ENCODE results near the gene RNASE7.

Gene RNASE7

GRCh38 chr14:21090194-21090939 is 48.2 kb downstream of the RNASE7 start:
- H3K4me3 ChIP-seq (replicated peaks in 1 of 2; ENCODE audit: low read depth in 2 of 2, low read length in 2 of 2) = no peak overlapping the region
- TF ChIP-seq, protein P1, sequence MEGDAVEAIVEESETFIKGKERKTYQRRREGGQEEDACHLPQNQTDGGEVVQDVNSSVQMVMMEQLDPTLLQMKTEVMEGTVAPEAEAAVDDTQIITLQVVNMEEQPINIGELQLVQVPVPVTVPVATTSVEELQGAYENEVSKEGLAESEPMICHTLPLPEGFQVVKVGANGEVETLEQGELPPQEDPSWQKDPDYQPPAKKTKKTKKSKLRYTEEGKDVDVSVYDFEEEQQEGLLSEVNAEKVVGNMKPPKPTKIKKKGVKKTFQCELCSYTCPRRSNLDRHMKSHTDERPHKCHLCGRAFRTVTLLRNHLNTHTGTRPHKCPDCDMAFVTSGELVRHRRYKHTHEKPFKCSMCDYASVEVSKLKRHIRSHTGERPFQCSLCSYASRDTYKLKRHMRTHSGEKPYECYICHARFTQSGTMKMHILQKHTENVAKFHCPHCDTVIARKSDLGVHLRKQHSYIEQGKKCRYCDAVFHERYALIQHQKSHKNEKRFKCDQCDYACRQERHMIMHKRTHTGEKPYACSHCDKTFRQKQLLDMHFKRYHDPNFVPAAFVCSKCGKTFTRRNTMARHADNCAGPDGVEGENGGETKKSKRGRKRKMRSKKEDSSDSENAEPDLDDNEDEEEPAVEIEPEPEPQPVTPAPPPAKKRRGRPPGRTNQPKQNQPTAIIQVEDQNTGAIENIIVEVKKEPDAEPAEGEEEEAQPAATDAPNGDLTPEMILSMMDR (IDR thresholded peaks at IDR 0.05; ENCODE audit: low read depth, low read length) = peak; percentile 53
- peak in 1 of 2 donors; percentile 15 for DNase-seq (ENCODE audit: low read depth in 2 of 2)

DNA sequence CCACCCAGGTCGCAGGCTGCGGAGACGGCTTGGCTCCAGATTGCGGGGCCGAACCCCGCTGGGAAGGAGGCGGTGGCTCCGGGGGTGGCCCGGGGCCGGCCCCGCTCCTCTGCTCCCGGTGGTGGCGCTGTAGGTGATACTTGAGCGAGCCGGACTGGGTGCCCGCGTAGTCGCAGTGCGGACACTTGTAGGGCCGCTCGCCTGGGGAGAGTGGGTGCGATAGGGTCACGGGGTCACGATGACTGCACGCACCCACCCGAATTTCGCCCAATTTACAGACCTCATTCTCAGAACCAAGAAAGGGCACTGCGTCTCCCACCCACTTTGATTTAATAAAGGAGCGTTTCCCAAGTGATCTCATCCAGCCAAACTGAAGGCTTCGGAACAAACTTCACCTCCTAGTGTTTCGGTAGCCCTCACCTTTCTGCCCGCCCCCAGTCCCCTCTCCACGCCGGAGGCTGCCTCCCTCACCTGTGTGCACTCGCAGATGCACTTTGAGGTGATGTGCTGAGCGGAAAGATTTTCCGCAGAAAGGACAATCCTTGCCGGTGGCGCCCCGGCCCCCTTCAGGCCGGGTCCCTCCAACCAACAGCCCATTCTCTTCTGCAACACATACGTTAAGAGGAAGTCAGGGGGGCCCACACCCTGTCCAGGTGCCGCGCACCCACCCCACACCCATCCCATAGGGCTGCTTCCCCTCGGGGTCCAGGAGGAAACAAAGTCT is 48.9 kb downstream of the RNASE7 start:
- TF ChIP-seq, protein P1 (IDR thresholded peaks at IDR 0.05; ENCODE audit: low read depth, low read length) = no peak
- no peak overlapping the region for H3K4me3 ChIP-seq (replicated peaks in 1 of 2; ENCODE audit: low read depth in 2 of 2, low read length in 2 of 2)
- DNase-seq (ENCODE audit: low read depth in 2 of 2) = no peak

- TF ChIP-seq, protein P1 (IDR thresholded peaks at IDR 0.05; ENCODE audit: low read depth, low read length) = no peak
- no peak for DNase-seq (ENCODE audit: low read depth in 2 of 2)
- no peak overlapping the region for H3K4me3 ChIP-seq (replicated peaks in 1 of 2; ENCODE audit: low read depth in 2 of 2, low read length in 2 of 2)
These were observed 49.7 kb downstream of the RNASE7 start for GRCh38 chr14:21091821-21092272.

- TF ChIP-seq, protein P1 (IDR thresholded peaks at IDR 0.05; ENCODE audit: low read depth, low read length) = peak; percentile 100
- peak; percentile 78 to 80 for DNase-seq (ENCODE audit: low read depth in 2 of 2)
These were observed 50.3 kb downstream of the RNASE7 start for GRCh38 chr14:21092273-21093011.

GRCh38 chr14:21093018-21093417 is 50.9 kb downstream of the RNASE7 start:
- no peak for DNase-seq (ENCODE audit: low read depth in 2 of 2)
- TF ChIP-seq, protein P1 (IDR thresholded peaks at IDR 0.05; ENCODE audit: low read depth, low read length) = no peak
- H3K4me3 ChIP-seq (replicated peaks in 1 of 2; ENCODE audit: low read depth in 2 of 2, low read length in 2 of 2) = no peak overlapping the region

More at GRCh38 chr14:21092273-21093011, 50.3 kb downstream of the RNASE7 start:
- H3K4me3 ChIP-seq (replicated peaks in 1 of 2; ENCODE audit: low read depth in 2 of 2, low read length in 2 of 2) = no peak overlapping the region
